Measurements from ENCODE around the gene SMCO3.

SMCO3 gene

GRCh38 chr12:14814014-14814413 lies at the start of gene SMCO3:
Gene SMCO3, minus strand, starts transcription at chr12:14814182. Its CDS starts 7,502 bp downstream, at chr12:14806680.
- in situ Hi-C loops (cut with HindIII; ENCODE audit: low sequenced_read_pairs), result loop anchor here (5.0 kb wide), 1 partner anchor 82 kb away; no protein-coding TSS in a partner anchor

GRCh38 chr12:14860490-14860889 lies 46.5 kb upstream of the SMCO3 start:
- in situ Hi-C loops (cut with HindIII; ENCODE audit: low sequenced_read_pairs), result no loop called here

GRCh38 chr12:14858513-14858912 lies 44.5 kb upstream of the SMCO3 start:
- in situ Hi-C loops (cut with HindIII; ENCODE audit: low sequenced_read_pairs), result no loop called here

GRCh38 chr12:14854586-14855183 lies 40.7 kb upstream of the SMCO3 start:
- in situ Hi-C loops (cut with HindIII; ENCODE audit: low sequenced_read_pairs), result no loop called here

GRCh38 chr12:14853961-14854360 lies 40.0 kb upstream of the SMCO3 start:
- in situ Hi-C loops (cut with HindIII; ENCODE audit: low sequenced_read_pairs), result no loop called here

- in situ Hi-C loops (cut with HindIII; ENCODE audit: low sequenced_read_pairs), result no loop called here
Measured at GRCh38 chr12:14852880-14853279, 38.9 kb upstream of the SMCO3 start.

GRCh38 chr12:14850929-14851663 lies 37.1 kb upstream of the SMCO3 start:
- in situ Hi-C loops (cut with HindIII; ENCODE audit: low sequenced_read_pairs), result no loop called here

- in situ Hi-C loops (cut with HindIII; ENCODE audit: low sequenced_read_pairs), result no loop called here
Measured at GRCh38 chr12:14849661-14850060, 35.7 kb upstream of the SMCO3 start.

GRCh38 chr12:14846876-14847580 lies 33.0 kb upstream of the SMCO3 start:
- in situ Hi-C loops (cut with HindIII; ENCODE audit: low sequenced_read_pairs), result no loop called here

- in situ Hi-C loops (cut with HindIII; ENCODE audit: low sequenced_read_pairs), result no loop called here
Measured at GRCh38 chr12:14846042-14846587, 32.1 kb upstream of the SMCO3 start.

GRCh38 chr12:14845350-14845750 lies 31.4 kb upstream of the SMCO3 start:
- in situ Hi-C loops (cut with HindIII; ENCODE audit: low sequenced_read_pairs), result no loop called here

GRCh38 chr12:14844401-14844800 lies 30.4 kb upstream of the SMCO3 start:
- in situ Hi-C loops (cut with HindIII; ENCODE audit: low sequenced_read_pairs), result no loop called here

GRCh38 chr12:14843425-14843887 lies 29.5 kb upstream of the SMCO3 start, which contains the start of gene ART4:
Gene ART4, minus strand, starts transcription at chr12:14843526. Its CDS starts 413 bp downstream, at chr12:14843113.
- in situ Hi-C loops (cut with HindIII; ENCODE audit: low sequenced_read_pairs), result no loop called here

- in situ Hi-C loops (cut with HindIII; ENCODE audit: low sequenced_read_pairs), result no loop called here
Measured at GRCh38 chr12:14842315-14842714, 28.3 kb upstream of the SMCO3 start.

- in situ Hi-C loops (cut with HindIII; ENCODE audit: low sequenced_read_pairs), result no loop called here
Measured at GRCh38 chr12:14841761-14842160, 27.8 kb upstream of the SMCO3 start.

GRCh38 chr12:14840616-14841015 lies 26.6 kb upstream of the SMCO3 start:
- in situ Hi-C loops (cut with HindIII; ENCODE audit: low sequenced_read_pairs), result no loop called here

- in situ Hi-C loops (cut with HindIII; ENCODE audit: low sequenced_read_pairs), result loop anchor here (5.0 kb wide), 1 partner anchor 67 kb away; a partner anchor contains a TSS
Measured at GRCh38 chr12:14839262-14839661, 25.3 kb upstream of the SMCO3 start.

GRCh38 chr12:14836336-14837210 lies 22.6 kb upstream of the SMCO3 start:
- in situ Hi-C loops (cut with HindIII; ENCODE audit: low sequenced_read_pairs), result loop anchor here (5.0 kb wide), 1 partner anchor 64 kb away; a partner anchor contains a TSS

- in situ Hi-C loops (cut with HindIII; ENCODE audit: low sequenced_read_pairs), result no loop called here
Measured at GRCh38 chr12:14834509-14834908, 20.5 kb upstream of the SMCO3 start.

- in situ Hi-C loops (cut with HindIII; ENCODE audit: low sequenced_read_pairs), result no loop called here
Measured at GRCh38 chr12:14833952-14834351, 20.0 kb upstream of the SMCO3 start.
